Sigmoid colon (tissue), 4 donors: ENCODE measurements around the gene IER5.

Experiments
- POLR2A ChIP-seq, 2 donors: fragments of 450-650 bp; IDR thresholded peaks; one replicate each; pipeline ENCODE4 v1.6.1; 2016; ENCODE audit warnings: antibody characterized with exemption in 2 of 2, mild to moderate bottlenecking in 2 of 2, moderate library complexity in 2 of 2
- POLR2AphosphoS5 ChIP-seq, 4 donors: sonication (generic); formaldehyde crosslinking; IDR thresholded peaks; one replicate each; pipeline ENCODE4 v1.6.1; 2017; ENCODE audit warnings: antibody characterized with exemption in 4 of 4
- TF ChIP-seq, protein P1 (sequence below), 4 experiments: fragments of 450-650 bp in 3 of 4; fragments of 200-600 bp in 1 of 4; IDR thresholded peaks; one replicate each; pipeline ENCODE4 v1.5.1; 2016 to 2019; ENCODE audit warnings: antibody characterized with exemption in 4 of 4, mild to moderate bottlenecking in 3 of 4, moderate library complexity in 2 of 4

DNA sequence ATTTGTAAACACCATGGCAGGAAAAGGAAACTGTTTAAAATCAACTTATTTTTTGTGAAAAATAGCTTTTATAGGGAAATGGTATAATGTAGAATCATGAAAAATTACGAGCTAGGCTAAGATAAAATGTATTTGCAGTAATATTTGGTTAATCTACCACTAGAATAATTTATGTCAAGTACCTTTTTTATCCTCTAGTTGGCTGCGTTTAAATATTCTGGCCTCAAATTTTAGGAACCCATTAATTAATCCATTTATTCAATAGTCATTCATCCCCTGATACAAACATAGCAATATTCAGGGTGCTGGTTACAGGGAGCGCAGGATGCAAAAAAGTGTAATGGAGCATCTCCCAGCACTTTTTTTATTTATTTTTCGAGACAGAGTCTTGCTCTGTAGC lies 8.6 kb upstream of the IER5 start:
- TF ChIP-seq, protein P1, sequence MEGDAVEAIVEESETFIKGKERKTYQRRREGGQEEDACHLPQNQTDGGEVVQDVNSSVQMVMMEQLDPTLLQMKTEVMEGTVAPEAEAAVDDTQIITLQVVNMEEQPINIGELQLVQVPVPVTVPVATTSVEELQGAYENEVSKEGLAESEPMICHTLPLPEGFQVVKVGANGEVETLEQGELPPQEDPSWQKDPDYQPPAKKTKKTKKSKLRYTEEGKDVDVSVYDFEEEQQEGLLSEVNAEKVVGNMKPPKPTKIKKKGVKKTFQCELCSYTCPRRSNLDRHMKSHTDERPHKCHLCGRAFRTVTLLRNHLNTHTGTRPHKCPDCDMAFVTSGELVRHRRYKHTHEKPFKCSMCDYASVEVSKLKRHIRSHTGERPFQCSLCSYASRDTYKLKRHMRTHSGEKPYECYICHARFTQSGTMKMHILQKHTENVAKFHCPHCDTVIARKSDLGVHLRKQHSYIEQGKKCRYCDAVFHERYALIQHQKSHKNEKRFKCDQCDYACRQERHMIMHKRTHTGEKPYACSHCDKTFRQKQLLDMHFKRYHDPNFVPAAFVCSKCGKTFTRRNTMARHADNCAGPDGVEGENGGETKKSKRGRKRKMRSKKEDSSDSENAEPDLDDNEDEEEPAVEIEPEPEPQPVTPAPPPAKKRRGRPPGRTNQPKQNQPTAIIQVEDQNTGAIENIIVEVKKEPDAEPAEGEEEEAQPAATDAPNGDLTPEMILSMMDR (IDR thresholded peaks at IDR 0.05): no peak
- TF ChIP-seq POLR2AphosphoS5 (IDR thresholded peaks at IDR 0.05) (no peak), POLR2A (IDR thresholded peaks at IDR 0.05) (no peak)
